Thoracic aorta (tissue), 2 donors: ENCODE results near the gene SPINT2. TPM values are rescaled to one million over a fixed set of nuclear protein-coding genes. Genes with fewer than 3 reads are reported as not detected.
"Not testable (repeated sequence)": the region's sequence is repeated elsewhere in the genome, so short reads cannot be mapped to it uniquely, and the experiment has no call there.

Experiments
- ATAC-seq: fragments of 150-250 bp; one replicate; pipeline ENCODE4 v1.8.0; 2017; ENCODE audit warnings: low read depth; ENCODE audit not compliant: insufficient number of reproducible peaks, low FRiP score
- DNase-seq: peaks from one replicate; pipeline ENCODE4 v3.0.0-alpha.2; 2020; ENCODE audit warnings: low spot score
- H3K27ac ChIP-seq, 2 donors: fragments of 200-600 bp; sonication (generic); 1 replicate in 1 of 2; 2 replicates in 1 of 2; pipeline ENCODE4 v1.5.1; 2016; ENCODE audit warnings: mild to moderate bottlenecking in 2 of 2, moderate library complexity in 2 of 2
- H3K27me3 ChIP-seq: fragments of 200-600 bp; sonication (generic); replicated peaks from 2 replicates; pipeline ENCODE4 v1.6.0; 2016; ENCODE audit warnings: mild to moderate bottlenecking; ENCODE audit not compliant: insufficient read depth
- H3K36me3 ChIP-seq: fragments of 200-600 bp; sonication (generic); one replicate; pipeline ENCODE4 v1.5.1; 2016
- H3K4me1 ChIP-seq, 2 donors: fragments of 200-600 bp; sonication (generic); 1 replicate in 1 of 2; 2 replicates in 1 of 2; pipeline versions ENCODE4 v1.5.1 to v1.6.0; 2016; ENCODE audit warnings: low read depth in 2 of 2, mild to moderate bottlenecking in 1 of 2; ENCODE audit not compliant: control insufficient read depth in 1 of 2
- H3K4me3 ChIP-seq: fragments of 200-600 bp; sonication (generic); 2 replicates; pipeline ENCODE4 v1.5.1; 2016; ENCODE audit warnings: mild to moderate bottlenecking
- H3K9me3 ChIP-seq: fragments of 200-600 bp; sonication (generic); 2 replicates; pipeline ENCODE4 v1.5.1; 2016
- CTCF ChIP-seq: fragments of 200-600 bp; sonication (generic); IDR thresholded peaks from one replicate; pipeline ENCODE4 v1.5.1; 2019; ENCODE audit warnings: antibody characterized with exemption
- total RNA-seq, 2 donors: library from RNA; depleted of rRNA; stranded (reverse); fragments of >200 nt; gene quantifications; one replicate each; pipeline versions ENCODE4 v1.1.0 to v1.2.3, GENCODE V29; 2016

SPINT2 gene
- total RNA-seq, 2 donors from 2014 or later = 218 to 480 TPM

- Histone ChIP-seq H3K36me3 (peaks cover 3% of the 10 kb centered on the region), H3K4me3 (peak overlapping the region; percentile 90), H3K4me1 (peaks cover 11 to 55% of the 10 kb centered on the region in 2 donors), H3K9me3 (no peaks in the 10 kb centered on the region), H3K27ac (peak overlapping the region; percentile 95 to 98), H3K27me3 (no peaks in the 10 kb centered on the region)
- no peak for TF ChIP-seq CTCF
- ATAC-seq (no peak), DNase-seq (no peak)
Measured at GRCh38 chr19:38255383-38256014, 8.9 kb upstream of the SPINT2 start.

DNA sequence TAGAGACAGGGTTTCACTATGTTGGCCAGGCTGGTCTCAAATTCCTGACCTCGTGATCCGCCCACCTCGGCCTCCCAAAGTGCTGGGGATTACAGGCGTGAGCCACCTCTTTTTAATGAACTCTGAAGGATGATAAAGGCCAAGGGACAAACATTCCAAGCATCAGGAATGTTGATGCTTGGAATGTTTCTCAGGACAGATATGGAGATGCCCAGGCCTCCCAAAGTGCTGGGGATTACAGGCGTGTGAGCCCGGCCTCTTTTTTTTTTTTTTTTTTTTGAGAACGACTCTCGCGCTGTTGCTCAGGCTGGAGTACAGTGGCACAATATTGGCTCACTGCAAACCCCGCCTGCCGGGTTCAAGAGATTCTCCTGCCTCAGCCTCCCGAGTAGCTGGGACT lies 2.4 kb upstream of the SPINT2 start:
- not testable (repeated sequence) for H3K27me3 ChIP-seq, H3K36me3 ChIP-seq, DNase-seq, ATAC-seq, H3K4me3 ChIP-seq, H3K27ac ChIP-seq, H3K9me3 ChIP-seq
- H3K4me1 ChIP-seq = peaks cover 17 to 33% of the 10 kb centered on the region in 2 donors

DNA sequence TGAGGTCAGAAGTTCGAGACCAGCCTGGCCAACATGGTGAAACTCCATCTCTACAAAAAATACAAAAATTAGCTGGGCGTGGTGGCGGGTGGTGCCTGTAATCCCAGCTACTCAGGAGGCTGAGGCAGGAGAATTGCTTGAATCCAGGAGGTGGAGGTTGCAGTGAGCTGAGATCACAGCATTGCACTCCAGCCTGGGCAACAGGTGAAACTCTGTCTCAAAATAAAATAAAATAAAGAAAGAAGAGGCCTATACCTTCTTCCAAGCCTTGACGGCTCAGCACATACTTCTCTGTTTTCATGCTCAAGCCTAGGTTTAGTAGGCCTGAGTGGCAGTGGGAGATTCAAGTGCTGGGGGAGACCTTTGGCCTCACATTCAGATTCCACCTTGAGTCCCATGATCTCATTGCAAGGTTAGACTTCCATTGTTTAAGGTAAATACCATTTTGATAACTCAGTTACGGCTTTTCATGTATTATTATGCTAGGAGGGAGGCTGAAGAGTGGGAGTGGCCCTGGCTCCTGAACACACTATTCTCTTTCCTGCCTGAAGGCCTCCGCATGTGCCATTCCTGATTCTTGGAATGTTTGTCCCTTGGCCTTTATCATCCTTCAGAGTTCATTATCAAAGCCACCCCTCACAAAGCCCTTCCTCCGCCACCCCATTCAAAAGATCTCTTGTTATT lies 1.6 kb upstream of the SPINT2 start:
- no peak for TF ChIP-seq CTCF
- Histone ChIP-seq H3K27me3 (no peaks in the 10 kb centered on the region), H3K4me1 (peaks cover 18 to 37% of the 10 kb centered on the region in 2 donors), H3K36me3 (no peaks in the 10 kb centered on the region), H3K4me3 (no peak overlapping the region), H3K9me3 (no peaks in the 10 kb centered on the region), H3K27ac (peak overlapping the region in 1 of 2 donors; percentile 99)
- ATAC-seq (no peak), DNase-seq (no peak)

- Histone ChIP-seq H3K4me1 (peaks cover 26 to 49% of the 10 kb centered on the region in 2 donors), H3K27ac (peak overlapping the region; percentile 99 to 100), H3K4me3 (peak overlapping the region; percentile 83), H3K27me3 (no peaks in the 10 kb centered on the region), H3K9me3 (no peaks in the 10 kb centered on the region), H3K36me3 (no peaks in the 10 kb centered on the region)
- TF ChIP-seq CTCF = no peak
- ATAC-seq (peak; percentile 23), DNase-seq (peak; percentile 46)
Measured at GRCh38 chr19:38263689-38264485, 486 bp upstream of the SPINT2 start.

GRCh38 chr19:38265213-38265861 lies 964 bp downstream of the SPINT2 start:
- Histone ChIP-seq H3K36me3 (no peaks in the 10 kb centered on the region), H3K4me1 (peaks cover 32 to 63% of the 10 kb centered on the region in 2 donors), H3K9me3 (no peaks in the 10 kb centered on the region), H3K4me3 (peak overlapping the region; percentile 83), H3K27me3 (no peaks in the 10 kb centered on the region), H3K27ac (peak overlapping the region; percentile 99 to 100)
- no peak for ATAC-seq
- no peak for DNase-seq
- TF ChIP-seq CTCF = peak; percentile 9
